ENCODE results near the gene MCC.

DNA sequence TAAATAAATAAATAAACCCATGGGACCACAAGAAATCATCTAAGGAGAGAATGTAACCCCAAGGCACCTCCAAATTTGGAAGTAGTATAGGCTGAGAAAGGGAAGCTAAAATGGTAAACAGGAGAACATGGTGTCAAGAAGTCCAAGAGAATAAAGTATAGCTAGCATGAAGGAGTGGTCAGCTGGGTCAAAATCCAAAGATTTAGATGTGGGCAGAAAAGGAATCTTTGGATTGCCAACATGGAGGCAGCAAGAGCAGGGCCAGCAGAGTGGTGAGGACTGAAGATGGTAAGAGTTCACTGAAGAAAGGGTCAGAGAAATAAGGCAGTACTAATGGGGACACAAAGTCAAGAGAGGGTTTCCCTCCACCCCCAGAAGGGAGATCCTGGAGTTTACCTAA, 106.5 kb downstream of the MCC start:
- TF ChIP-seq, protein P1, sequence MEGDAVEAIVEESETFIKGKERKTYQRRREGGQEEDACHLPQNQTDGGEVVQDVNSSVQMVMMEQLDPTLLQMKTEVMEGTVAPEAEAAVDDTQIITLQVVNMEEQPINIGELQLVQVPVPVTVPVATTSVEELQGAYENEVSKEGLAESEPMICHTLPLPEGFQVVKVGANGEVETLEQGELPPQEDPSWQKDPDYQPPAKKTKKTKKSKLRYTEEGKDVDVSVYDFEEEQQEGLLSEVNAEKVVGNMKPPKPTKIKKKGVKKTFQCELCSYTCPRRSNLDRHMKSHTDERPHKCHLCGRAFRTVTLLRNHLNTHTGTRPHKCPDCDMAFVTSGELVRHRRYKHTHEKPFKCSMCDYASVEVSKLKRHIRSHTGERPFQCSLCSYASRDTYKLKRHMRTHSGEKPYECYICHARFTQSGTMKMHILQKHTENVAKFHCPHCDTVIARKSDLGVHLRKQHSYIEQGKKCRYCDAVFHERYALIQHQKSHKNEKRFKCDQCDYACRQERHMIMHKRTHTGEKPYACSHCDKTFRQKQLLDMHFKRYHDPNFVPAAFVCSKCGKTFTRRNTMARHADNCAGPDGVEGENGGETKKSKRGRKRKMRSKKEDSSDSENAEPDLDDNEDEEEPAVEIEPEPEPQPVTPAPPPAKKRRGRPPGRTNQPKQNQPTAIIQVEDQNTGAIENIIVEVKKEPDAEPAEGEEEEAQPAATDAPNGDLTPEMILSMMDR (IDR thresholded peaks at IDR 0.05): no peak
- TF ChIP-seq POLR2A (IDR thresholded peaks at IDR 0.05): no peak
